Skeletal muscle tissue (tissue), 4 donors: ENCODE results near the gene GCSAML. TPM values are rescaled to one million over a fixed set of nuclear protein-coding genes. Genes with fewer than 3 reads are reported as not detected.

Source experiments
- H3K27ac ChIP-seq: one replicate; pipeline ENCODE4 v1.7.0; 2013; ENCODE audit warnings: mild to moderate bottlenecking, low read depth, low read length, inconsistent platforms
- H3K27me3 ChIP-seq, 3 donors: one replicate each; pipeline ENCODE4 v1.7.0; 2013; ENCODE audit warnings: low read length in 3 of 3; ENCODE audit not compliant: control insufficient read depth in 3 of 3, insufficient read depth in 3 of 3
- H3K36me3 ChIP-seq, 3 donors: one replicate each; pipeline ENCODE4 v1.7.0; 2013; ENCODE audit warnings: low read length in 3 of 3; ENCODE audit not compliant: control insufficient read depth in 3 of 3, insufficient read depth in 3 of 3
- H3K4me1 ChIP-seq, 3 donors: one replicate each; pipeline ENCODE4 v1.7.0; 2013; ENCODE audit warnings: low read length in 3 of 3, mild to moderate bottlenecking in 3 of 3; ENCODE audit not compliant: control insufficient read depth in 3 of 3, insufficient read depth in 3 of 3
- H3K4me3 ChIP-seq, 3 donors: one replicate each; pipeline ENCODE4 v1.7.0; 2013; ENCODE audit warnings: low read length in 3 of 3
- H3K9ac ChIP-seq, 3 donors: one replicate each; pipeline ENCODE4 v1.7.0; 2013; ENCODE audit warnings: low read length in 3 of 3, mild to moderate bottlenecking in 3 of 3, moderate library complexity in 2 of 3, low read depth in 1 of 3
- H3K9me3 ChIP-seq, 3 donors: one replicate each; pipeline ENCODE4 v1.7.0; 2013; ENCODE audit warnings: low read length in 3 of 3; ENCODE audit not compliant: control insufficient read depth in 3 of 3
- total RNA-seq: library from RNA; depleted of rRNA; stranded (reverse); fragments of >200 nt; gene quantifications from one replicate; pipeline ENCODE4 v1.2.3, GENCODE V29; 2014
- donor health status: Osteomylitis.

Gene GCSAML
- total RNA-seq, 1 donor from 2014 or later, result 0.52 TPM

DNA sequence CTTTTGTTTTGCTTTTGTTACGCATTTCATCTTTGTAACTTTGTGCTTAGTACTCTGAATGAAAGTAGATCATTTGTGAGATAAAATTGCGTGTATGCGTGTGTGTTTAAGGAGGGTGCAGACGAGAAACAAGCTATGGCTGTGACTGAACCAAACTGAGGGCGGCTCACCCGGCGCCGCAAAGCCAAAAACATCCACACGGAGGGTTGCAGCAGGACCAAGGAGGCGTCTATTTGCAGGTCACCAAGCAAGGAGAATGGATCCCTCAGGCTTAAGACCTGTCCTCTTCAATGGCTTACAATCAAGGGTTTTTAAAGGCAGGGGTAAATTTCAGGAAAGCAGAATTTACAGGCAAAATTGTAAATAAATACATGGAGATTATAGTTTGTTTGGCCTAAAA, 12.8 kb downstream of the GCSAML start:
- Histone ChIP-seq H3K4me1 (no peaks in the 10 kb centered on the region), H3K9me3 (no peaks in the 10 kb centered on the region), H3K9ac (no peak overlapping the region), H3K27ac (no peak overlapping the region), H3K4me3 (no peak overlapping the region), H3K27me3 (no peaks in the 10 kb centered on the region), H3K36me3 (no peaks in the 10 kb centered on the region)

DNA sequence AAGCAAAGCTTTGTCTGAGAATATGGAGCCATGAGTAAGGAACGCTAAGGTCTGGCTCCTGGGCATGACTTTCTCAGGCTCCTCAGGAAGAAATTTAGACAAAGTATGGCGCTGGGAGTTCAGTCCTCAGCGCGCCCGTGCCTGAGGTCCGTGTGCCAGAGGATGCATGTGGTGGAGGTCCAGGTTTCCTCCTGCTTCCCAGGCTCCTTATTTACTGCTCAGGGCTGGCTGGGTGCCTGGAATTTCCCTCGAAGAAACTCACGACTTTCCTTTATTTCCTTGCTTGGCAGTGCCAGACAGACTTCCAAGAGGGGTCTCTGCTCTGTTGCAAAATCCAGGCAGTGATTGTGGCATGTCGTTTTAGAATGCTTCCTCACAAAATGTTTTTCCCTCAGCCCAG, 13.3 kb downstream of the GCSAML start:
- no peaks in the 10 kb centered on the region for H3K27me3 ChIP-seq
- H3K27ac ChIP-seq, result no peak overlapping the region
- H3K9me3 ChIP-seq, result no peaks in the 10 kb centered on the region
- H3K4me3 ChIP-seq, result no peak overlapping the region
- H3K9ac ChIP-seq, result no peak overlapping the region
- no peaks in the 10 kb centered on the region for H3K4me1 ChIP-seq
- H3K36me3 ChIP-seq, result no peaks in the 10 kb centered on the region

DNA sequence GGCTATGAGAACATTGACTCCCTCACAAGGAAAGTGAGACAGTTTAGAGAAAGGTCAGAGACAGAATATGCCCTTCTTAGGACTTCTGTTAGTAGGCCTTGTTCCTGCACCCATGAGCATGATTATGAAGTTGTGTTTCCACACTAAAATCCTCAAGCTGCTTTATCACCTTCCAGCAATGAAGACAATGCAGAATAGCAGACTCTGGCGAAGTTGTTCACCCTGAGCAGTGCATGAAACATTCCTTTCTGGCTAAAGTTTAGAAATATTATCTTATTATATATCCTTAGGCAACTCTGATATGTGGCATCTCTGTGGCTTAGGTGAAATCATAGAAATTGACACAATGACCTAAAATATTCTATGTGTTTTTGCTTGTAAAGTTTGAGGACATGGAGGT, 25.3 kb downstream of the GCSAML start:
- no peak overlapping the region for H3K27ac ChIP-seq
- H3K4me1 ChIP-seq, result no peaks in the 10 kb centered on the region
- H3K4me3 ChIP-seq, result no peak overlapping the region
- H3K27me3 ChIP-seq, result no peaks in the 10 kb centered on the region
- H3K36me3 ChIP-seq, result no peaks in the 10 kb centered on the region
- H3K9me3 ChIP-seq, result no peaks in the 10 kb centered on the region
- no peak overlapping the region for H3K9ac ChIP-seq

DNA sequence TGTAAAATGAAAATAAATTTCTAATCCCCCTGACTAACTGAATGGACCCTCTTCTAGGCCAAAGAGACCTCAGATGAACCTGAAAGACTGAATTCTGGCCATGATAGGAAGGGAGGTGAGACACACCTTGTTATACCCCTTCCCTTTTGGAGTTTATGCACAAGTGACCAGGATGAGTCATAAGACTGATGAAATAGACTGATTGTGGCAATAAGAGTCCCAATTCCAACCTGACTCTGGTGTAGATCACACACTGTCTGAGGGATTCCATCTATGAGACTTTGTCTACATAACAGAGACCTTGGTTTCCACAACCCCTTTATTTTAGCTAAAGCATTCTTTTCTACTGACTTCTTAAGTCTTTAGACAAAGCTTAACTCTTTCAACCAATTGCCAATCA, 25.7 kb downstream of the GCSAML start:
- H3K27ac ChIP-seq, result no peak overlapping the region
- H3K4me1 ChIP-seq, result no peaks in the 10 kb centered on the region
- H3K27me3 ChIP-seq, result no peaks in the 10 kb centered on the region
- no peaks in the 10 kb centered on the region for H3K36me3 ChIP-seq
- no peak overlapping the region for H3K9ac ChIP-seq
- H3K9me3 ChIP-seq, result no peaks in the 10 kb centered on the region
- no peak overlapping the region for H3K4me3 ChIP-seq

DNA sequence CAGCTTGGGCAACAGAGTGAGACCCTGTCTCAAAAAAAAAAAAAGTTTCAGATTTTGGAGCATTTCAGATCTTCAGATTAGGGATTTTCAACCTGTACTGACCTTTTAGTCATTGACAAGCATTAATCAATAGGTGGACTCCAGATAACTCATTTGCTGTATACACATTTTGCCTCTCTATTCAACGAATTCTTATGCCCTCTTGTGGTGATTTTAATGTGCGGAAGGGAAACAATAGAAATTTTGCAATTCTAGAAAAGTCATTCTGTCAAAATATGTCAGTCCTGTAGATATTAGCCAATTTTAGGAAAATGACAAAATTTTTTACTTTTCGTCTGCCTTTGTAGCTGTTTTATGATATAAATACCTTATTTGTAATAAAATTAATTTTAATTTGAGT, 27.6 kb downstream of the GCSAML start:
- no peaks in the 10 kb centered on the region for H3K36me3 ChIP-seq
- H3K27me3 ChIP-seq, result no peaks in the 10 kb centered on the region
- H3K9me3 ChIP-seq, result no peaks in the 10 kb centered on the region
- H3K4me3 ChIP-seq, result no peak overlapping the region
- H3K9ac ChIP-seq, result no peak overlapping the region
- H3K4me1 ChIP-seq, result no peaks in the 10 kb centered on the region
- no peak overlapping the region for H3K27ac ChIP-seq

DNA sequence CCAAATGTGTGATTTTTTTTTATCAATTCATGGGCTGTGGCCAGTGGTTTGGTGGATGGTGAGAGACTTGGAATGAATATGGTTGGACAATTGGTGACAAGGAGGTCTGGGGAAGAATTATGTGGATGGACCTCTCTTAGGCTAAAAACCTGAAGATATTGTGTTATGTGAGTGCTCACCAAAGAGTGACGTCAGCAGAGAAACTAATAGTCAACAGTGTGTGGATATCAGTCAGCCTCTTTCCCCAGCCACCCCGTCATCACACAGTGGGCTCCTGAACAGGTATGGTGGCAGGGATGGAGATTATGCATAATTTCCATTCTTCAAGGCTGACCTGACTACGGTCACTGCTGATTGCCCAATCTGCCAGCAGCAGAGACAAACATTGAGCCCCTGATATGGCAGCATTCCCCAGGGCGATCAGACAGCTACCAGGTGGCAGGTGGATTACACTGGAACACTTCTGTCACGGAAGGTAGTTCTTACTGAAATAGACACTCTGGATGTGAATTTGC, 30.1 kb downstream of the GCSAML start:
- Histone ChIP-seq H3K4me1 (no peaks in the 10 kb centered on the region), H3K27ac (no peak overlapping the region), H3K36me3 (no peaks in the 10 kb centered on the region)

DNA sequence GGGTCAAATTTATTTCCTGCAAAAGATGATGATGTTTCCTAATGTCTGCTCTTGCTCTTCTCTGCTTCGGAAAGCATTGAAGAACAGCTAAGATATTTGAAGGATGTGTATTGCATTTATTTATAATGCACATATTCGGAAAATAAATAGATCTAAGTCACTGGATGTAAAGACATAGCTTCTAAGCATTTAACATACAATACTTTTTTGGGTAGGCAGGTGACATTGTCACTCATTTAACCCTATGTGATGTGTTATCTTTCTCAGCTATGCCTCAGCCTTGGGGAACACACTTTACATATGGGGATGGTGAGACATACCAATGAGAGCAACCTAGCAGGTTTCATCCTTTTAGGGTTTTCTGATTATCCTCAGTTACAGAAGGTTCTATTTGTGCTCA, 39.1 kb downstream of the GCSAML start, which contains the start of gene OR2G2:
TSS of gene OR2G2 (plus strand) at position 301 of the 400 bp plus-strand sequence. CDS start at position 301, 0 bp downstream.
- no peak within 1 kb of the TSS for H3K9ac ChIP-seq

More for the DNA sequence above, 30.1 kb downstream of the GCSAML start:
- H3K9me3 ChIP-seq, result no peaks in the 10 kb centered on the region
- H3K4me3 ChIP-seq, result no peak overlapping the region
- no peak overlapping the region for H3K9ac ChIP-seq
- no peaks in the 10 kb centered on the region for H3K27me3 ChIP-seq

DNA sequence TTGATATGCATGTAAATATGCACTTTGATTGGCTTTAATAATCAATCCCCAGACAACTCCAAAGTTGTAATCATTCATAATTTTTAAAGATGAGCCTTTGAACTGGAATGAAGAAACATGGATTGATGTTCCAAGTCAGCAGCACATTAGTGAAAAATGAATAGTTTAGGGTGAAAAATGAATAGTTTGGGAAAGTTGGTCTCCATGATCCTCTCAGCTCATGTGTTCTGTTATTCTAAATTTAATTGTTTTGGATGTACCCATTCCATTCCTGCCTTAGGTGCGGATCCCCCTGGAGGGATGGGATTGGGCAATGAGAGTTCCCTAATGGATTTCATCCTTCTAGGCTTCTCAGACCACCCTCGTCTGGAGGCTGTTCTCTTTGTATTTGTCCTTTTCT, 56.4 kb downstream of the GCSAML start, which contains the start of gene OR2G3:
TSS of gene OR2G3 (plus strand) at position 301 of the 400 bp plus-strand sequence. CDS start at position 301, 0 bp downstream.
- H3K4me3 ChIP-seq, result no peak within 1 kb of the TSS
- no peaks in the 10 kb centered on the region for H3K36me3 ChIP-seq
- H3K4me1 ChIP-seq, result no peaks in the 10 kb centered on the region
- H3K9ac ChIP-seq, result no peak within 1 kb of the TSS
- H3K9me3 ChIP-seq, result no peaks in the 10 kb centered on the region
- H3K27ac ChIP-seq, result no peak within 1 kb of the TSS
- H3K27me3 ChIP-seq, result no peaks in the 10 kb centered on the region

More for the DNA sequence above, 39.1 kb downstream of the GCSAML start, which contains the start of gene OR2G2:
- H3K9me3 ChIP-seq, result peaks cover 0 to 6% (median 3%) of the 10 kb centered on the region in 3 donors
- no peaks in the 10 kb centered on the region for H3K27me3 ChIP-seq
- no peaks in the 10 kb centered on the region for H3K36me3 ChIP-seq
- no peak within 1 kb of the TSS for H3K4me3 ChIP-seq
- H3K27ac ChIP-seq, result no peak within 1 kb of the TSS
- no peaks in the 10 kb centered on the region for H3K4me1 ChIP-seq

DNA sequence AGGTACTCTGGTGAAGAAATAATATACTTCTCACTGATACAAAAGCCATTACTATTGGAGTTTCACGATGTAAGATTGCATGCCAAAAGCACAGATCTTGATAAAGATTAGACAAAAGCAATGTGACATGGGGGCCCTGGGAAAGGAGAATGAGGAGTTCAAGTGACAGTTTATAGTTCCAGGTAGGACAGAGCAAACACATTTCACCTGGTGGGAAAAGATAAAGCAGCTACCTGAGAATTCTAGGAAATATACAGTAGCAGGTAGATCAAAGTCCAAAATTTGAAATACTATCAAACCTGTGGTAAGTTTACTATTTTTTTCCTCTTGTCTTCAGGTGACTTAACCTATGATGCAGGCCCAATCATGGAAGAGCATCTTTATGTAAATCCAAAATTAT, 64.5 kb downstream of the GCSAML start:
- H3K4me3 ChIP-seq, result no peak overlapping the region
- H3K27me3 ChIP-seq, result no peaks in the 10 kb centered on the region
- H3K36me3 ChIP-seq, result no peaks in the 10 kb centered on the region
- H3K27ac ChIP-seq, result no peak overlapping the region
- H3K9me3 ChIP-seq, result no peaks in the 10 kb centered on the region
- H3K9ac ChIP-seq, result no peak overlapping the region
- no peaks in the 10 kb centered on the region for H3K4me1 ChIP-seq

DNA sequence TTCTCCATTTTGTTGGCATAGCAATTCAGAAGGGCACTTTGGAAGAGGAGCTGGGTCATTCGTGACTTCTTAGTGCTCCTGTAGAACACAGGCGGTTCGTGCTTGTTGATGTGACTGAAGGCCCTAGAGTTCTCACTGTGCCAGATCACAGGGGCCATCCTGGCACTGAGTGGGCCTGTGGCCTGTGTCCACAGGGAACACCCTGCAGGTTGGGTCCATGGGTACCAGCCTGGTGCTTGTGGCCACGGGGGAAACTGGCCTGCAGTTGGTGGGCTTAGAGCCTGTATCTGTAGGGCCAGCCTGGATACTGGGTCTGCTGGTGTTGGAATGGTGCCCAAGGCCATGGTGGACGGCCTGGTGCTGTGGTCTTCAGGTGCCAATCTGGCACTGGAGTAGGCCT, 65.7 kb downstream of the GCSAML start:
- no peak overlapping the region for H3K4me3 ChIP-seq
- H3K9me3 ChIP-seq, result no peaks in the 10 kb centered on the region
- H3K9ac ChIP-seq, result no peak overlapping the region
- no peaks in the 10 kb centered on the region for H3K4me1 ChIP-seq
- no peaks in the 10 kb centered on the region for H3K36me3 ChIP-seq
- H3K27me3 ChIP-seq, result no peaks in the 10 kb centered on the region
- H3K27ac ChIP-seq, result no peak overlapping the region
